PC-9 (cell line): ENCODE measurements around the gene CLDN15. TPM values are rescaled to one million over a fixed set of nuclear protein-coding genes. Genes with fewer than 3 reads are reported as not detected.

ENCODE experiments used
- BruUV-seq: library from RNA; stranded (reverse); fragments of 400-500 nt; replicated peaks from 2 replicates; lab custom pipeline; 2021; lab: Mats Ljungman, UMichigan
- CTCF ChIA-PET: fragments of 300-600 bp; sonication (Branson Sonifier 250); formaldehyde crosslinking; loops from one replicate; lab custom pipeline; 2022; ENCODE audit warnings: antibody characterized with exemption; lab: Charles Lee
- POLR2A ChIA-PET: fragments of 300-600 bp; sonication (Branson Sonifier 250); formaldehyde crosslinking; loops from one replicate; lab custom pipeline; 2022; ENCODE audit warnings: antibody characterized with exemption; ENCODE audit not compliant: unreplicated experiment; lab: Charles Lee
- DNase-seq, 2 experiments: peaks; one replicate each; pipeline versions ENCODE4 v3.0.0 to v3.0.0-alpha.2; 2015 to 2022; ENCODE audit warnings: mixed read lengths in 1 of 2
- H2AFZ ChIP-seq: fragments of 200-600 bp; sonication (generic); 2 replicates; pipeline ENCODE4 v1.8.1; 2017; ENCODE audit warnings: antibody characterized with exemption
- H3F3A ChIP-seq: fragments of 200-600 bp; sonication (generic); 2 replicates; pipeline ENCODE4 v1.8.1; 2017; ENCODE audit warnings: antibody characterized with exemption, mild to moderate bottlenecking, low read depth; ENCODE audit not compliant: insufficient read depth
- H3K27ac ChIP-seq: fragments of 200-600 bp; sonication (generic); 2 replicates; pipeline ENCODE4 v1.6.1; 2016; ENCODE audit warnings: mixed run types
- H3K27me3 ChIP-seq: fragments of 200-600 bp; sonication (generic); 2 replicates; pipeline ENCODE4 v1.6.1; 2016; ENCODE audit warnings: low read depth, mixed run types; ENCODE audit not compliant: insufficient read depth
- H3K36me3 ChIP-seq: fragments of 200-600 bp; sonication (generic); 2 replicates; pipeline ENCODE4 v1.6.1; 2016; ENCODE audit warnings: low read depth, mixed run types
- H3K4me1 ChIP-seq: fragments of 200-600 bp; sonication (generic); replicated peaks from 2 replicates; pipeline ENCODE4 v1.6.1; 2016; ENCODE audit warnings: mixed run types; ENCODE audit not compliant: insufficient read depth
- H3K4me2 ChIP-seq: fragments of 200-600 bp; sonication (generic); 2 replicates; pipeline ENCODE4 v1.6.1; 2017; ENCODE audit warnings: mixed run types
- H3K4me3 ChIP-seq: fragments of 200-600 bp; sonication (generic); 2 replicates; pipeline ENCODE4 v1.6.1; 2016; ENCODE audit warnings: mixed run types
- H3K79me2 ChIP-seq: fragments of 200-600 bp; sonication (generic); 2 replicates; pipeline ENCODE4 v1.6.1; 2017; ENCODE audit warnings: low read depth, mixed run types
- H3K9me2 ChIP-seq: fragments of 200-600 bp; sonication (generic); 2 replicates; pipeline ENCODE4 v1.8.1; 2017; ENCODE audit warnings: mild to moderate bottlenecking; ENCODE audit not compliant: insufficient read depth
- H3K9me3 ChIP-seq: fragments of 200-600 bp; sonication (generic); 2 replicates; pipeline ENCODE4 v1.8.1; 2016; ENCODE audit warnings: low read depth; ENCODE audit not compliant: insufficient read depth
- H4K20me1 ChIP-seq: fragments of 200-600 bp; sonication (generic); 2 replicates; pipeline ENCODE4 v1.8.1; 2017; ENCODE audit not compliant: insufficient read depth
- CTCF ChIP-seq: fragments of 200-600 bp; sonication (generic); conservative IDR thresholded peaks from 2 replicates; pipeline ENCODE4 v1.6.1; 2017; ENCODE audit warnings: mixed run types, antibody characterized with exemption, mild to moderate bottlenecking, moderate library complexity
- EZH2 ChIP-seq: fragments of 200-600 bp; sonication (generic); IDR thresholded peaks from 2 replicates; pipeline ENCODE4 v1.8.0; 2017; ENCODE audit warnings: antibody characterized with exemption, low read depth
- intact Hi-C: fragments of 100-400 bp; cut with micrococcal nuclease; formaldehyde crosslinking; loops from one replicate; pipeline ENCODE4 v1.10.0; 2022; ENCODE audit not compliant: unreplicated experiment
- total RNA-seq: library from RNA; stranded (reverse); gene quantifications from 2 replicates; pipeline ENCODE4 v1.2.3, GENCODE V29; 2021

CLDN15 gene
- total RNA-seq, 1 experiment from 2014 or later: 17.2 TPM

- POLR2A ChIA-PET: no interaction called here
- intact Hi-C loops: no loop called here
- TF ChIP-seq CTCF (no peak), EZH2 (no peak)
Observed at GRCh38 chr7:101195884-101196283, 41.7 kb downstream of the CLDN15 start.

GRCh38 chr7:101189109-101189508 lies 48.5 kb downstream of the CLDN15 start:
- no peaks in the 10 kb centered on the region for H3K36me3 ChIP-seq
- H3K4me2 ChIP-seq: no peak overlapping the region
- intact Hi-C loops: no loop called here
- ChIA-PET CTCF (no interaction called here), POLR2A (no interaction called here)
- H3K9me3 ChIP-seq: no peaks in the 10 kb centered on the region
- H3K27ac ChIP-seq: no peak overlapping the region
- no peaks in the 10 kb centered on the region for H3K79me2 ChIP-seq
- H3K27me3 ChIP-seq: no peaks in the 10 kb centered on the region
- no peak overlapping the region for H2AFZ ChIP-seq
- no peaks in the 10 kb centered on the region for H4K20me1 ChIP-seq
- H3K9me2 ChIP-seq: no peaks in the 10 kb centered on the region
- H3F3A ChIP-seq: no peaks in the 10 kb centered on the region
- BruUV-seq: no TSS peak
- TF ChIP-seq EZH2: no peak
- no peak for TF ChIP-seq CTCF
- no peak overlapping the region for H3K4me3 ChIP-seq
- no peaks in the 10 kb centered on the region for H3K4me1 ChIP-seq
- DNase-seq: no peak

More at GRCh38 chr7:101195884-101196283, 41.7 kb downstream of the CLDN15 start:
- H3K9me2 ChIP-seq: no peaks in the 10 kb centered on the region
- no peak for DNase-seq
- H4K20me1 ChIP-seq: no peaks in the 10 kb centered on the region
- no peak overlapping the region for H3K4me2 ChIP-seq
- no peaks in the 10 kb centered on the region for H3K79me2 ChIP-seq
- H2AFZ ChIP-seq: no peak overlapping the region
- no peak overlapping the region for H3K4me3 ChIP-seq
- H3K36me3 ChIP-seq: no peaks in the 10 kb centered on the region
- H3K4me1 ChIP-seq: no peaks in the 10 kb centered on the region
- no peaks in the 10 kb centered on the region for H3K27me3 ChIP-seq
- no peaks in the 10 kb centered on the region for H3K9me3 ChIP-seq
- no TSS peak for BruUV-seq
- H3K27ac ChIP-seq: no peak overlapping the region
- no peaks in the 10 kb centered on the region for H3F3A ChIP-seq
- CTCF ChIA-PET: no interaction called here

GRCh38 chr7:101186844-101187428 lies 50.7 kb downstream of the CLDN15 start:
- CTCF ChIA-PET: interaction anchor here (0.6 to 0.9 kb wide), 3 partner anchors 43 to 102 kb away, joined by 3 to 10 read pairs (median 6); no protein-coding TSS in a partner anchor

More at GRCh38 chr7:101186844-101187428, 50.7 kb downstream of the CLDN15 start:
- H3K9me3 ChIP-seq: no peaks in the 10 kb centered on the region
- H3K4me2 ChIP-seq: no peak overlapping the region
- no peak for TF ChIP-seq EZH2
- no peak for TF ChIP-seq CTCF
- H3F3A ChIP-seq: no peaks in the 10 kb centered on the region
- no peaks in the 10 kb centered on the region for H3K9me2 ChIP-seq
- H3K27me3 ChIP-seq: no peaks in the 10 kb centered on the region
- POLR2A ChIA-PET: interaction anchor here (0.6 kb wide), 2 partner anchors 57 to 101 kb away, joined by 5 to 8 read pairs; partner anchors contain the start of gene TRIM56
- no peak overlapping the region for H3K27ac ChIP-seq
- intact Hi-C loops: no loop called here
- no peaks in the 10 kb centered on the region for H3K79me2 ChIP-seq
- no TSS peak for BruUV-seq
- no peaks in the 10 kb centered on the region for H3K36me3 ChIP-seq
- H2AFZ ChIP-seq: no peak overlapping the region
- H4K20me1 ChIP-seq: no peaks in the 10 kb centered on the region
- H3K4me3 ChIP-seq: no peak overlapping the region
- H3K4me1 ChIP-seq: no peaks in the 10 kb centered on the region
- no peak for DNase-seq
